Measurements from ENCODE around the gene HIBADH. TPM values are rescaled to one million over a fixed set of nuclear protein-coding genes. Genes with fewer than 3 reads are reported as not detected.

Gene HIBADH
- total and polyA plus RNA-seq, 10 of the 15 experiments (the other 5 are each of a cell fraction or from before 2014, with no cell fraction given), result 8.7 to 36.1 (median 18.6) TPM

DNA sequence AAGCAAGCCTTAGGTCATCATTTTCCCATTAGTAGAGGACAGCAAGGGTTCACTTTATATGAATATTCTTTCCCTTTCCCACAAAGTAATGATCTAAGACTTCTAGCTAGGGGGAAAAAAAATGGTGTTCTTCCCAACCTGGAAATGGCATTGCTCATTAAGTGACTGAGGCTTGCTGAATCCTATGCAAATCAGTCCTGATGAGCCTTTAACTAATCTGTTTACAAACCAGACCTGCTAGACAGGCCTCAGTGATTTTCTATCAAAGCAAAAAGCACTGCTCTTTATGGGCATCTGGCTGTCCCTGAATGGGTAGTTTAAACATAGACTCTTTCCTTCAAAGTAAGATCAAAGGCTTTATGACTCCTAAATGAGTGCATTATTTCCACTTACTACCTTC, 146.3 kb downstream of the HIBADH start:
- no peaks in the 10 kb centered on the region for H3K79me2 ChIP-seq (ENCODE audit: control insufficient read depth, insufficient read depth, low read length)
- no peak overlapping the region for H3K4me2 ChIP-seq (ENCODE audit: control insufficient read depth, insufficient read depth)
- no TSS peak for BruUV-seq (replicated peaks)
- ChIA-PET CTCF (no interaction called here), SMC1A (ENCODE audit: uncharacterized antibody, unreplicated experiment) (no interaction called here), RAD21 (ENCODE audit: unreplicated experiment) (no interaction called here), POLR2A (no interaction called here)
- H3K9me3 ChIP-seq (replicated peaks; ENCODE audit: control insufficient read depth, insufficient read depth, low read length), result no peaks in the 10 kb centered on the region
- H3K9ac ChIP-seq (ENCODE audit: control insufficient read depth, insufficient read depth, low read length), result no peak overlapping the region
- no peak overlapping the region for H3K27ac ChIP-seq (ENCODE audit: control insufficient read depth, insufficient read depth)
- FAIRE-seq, result no peak
- TF ChIP-seq, protein P1, sequence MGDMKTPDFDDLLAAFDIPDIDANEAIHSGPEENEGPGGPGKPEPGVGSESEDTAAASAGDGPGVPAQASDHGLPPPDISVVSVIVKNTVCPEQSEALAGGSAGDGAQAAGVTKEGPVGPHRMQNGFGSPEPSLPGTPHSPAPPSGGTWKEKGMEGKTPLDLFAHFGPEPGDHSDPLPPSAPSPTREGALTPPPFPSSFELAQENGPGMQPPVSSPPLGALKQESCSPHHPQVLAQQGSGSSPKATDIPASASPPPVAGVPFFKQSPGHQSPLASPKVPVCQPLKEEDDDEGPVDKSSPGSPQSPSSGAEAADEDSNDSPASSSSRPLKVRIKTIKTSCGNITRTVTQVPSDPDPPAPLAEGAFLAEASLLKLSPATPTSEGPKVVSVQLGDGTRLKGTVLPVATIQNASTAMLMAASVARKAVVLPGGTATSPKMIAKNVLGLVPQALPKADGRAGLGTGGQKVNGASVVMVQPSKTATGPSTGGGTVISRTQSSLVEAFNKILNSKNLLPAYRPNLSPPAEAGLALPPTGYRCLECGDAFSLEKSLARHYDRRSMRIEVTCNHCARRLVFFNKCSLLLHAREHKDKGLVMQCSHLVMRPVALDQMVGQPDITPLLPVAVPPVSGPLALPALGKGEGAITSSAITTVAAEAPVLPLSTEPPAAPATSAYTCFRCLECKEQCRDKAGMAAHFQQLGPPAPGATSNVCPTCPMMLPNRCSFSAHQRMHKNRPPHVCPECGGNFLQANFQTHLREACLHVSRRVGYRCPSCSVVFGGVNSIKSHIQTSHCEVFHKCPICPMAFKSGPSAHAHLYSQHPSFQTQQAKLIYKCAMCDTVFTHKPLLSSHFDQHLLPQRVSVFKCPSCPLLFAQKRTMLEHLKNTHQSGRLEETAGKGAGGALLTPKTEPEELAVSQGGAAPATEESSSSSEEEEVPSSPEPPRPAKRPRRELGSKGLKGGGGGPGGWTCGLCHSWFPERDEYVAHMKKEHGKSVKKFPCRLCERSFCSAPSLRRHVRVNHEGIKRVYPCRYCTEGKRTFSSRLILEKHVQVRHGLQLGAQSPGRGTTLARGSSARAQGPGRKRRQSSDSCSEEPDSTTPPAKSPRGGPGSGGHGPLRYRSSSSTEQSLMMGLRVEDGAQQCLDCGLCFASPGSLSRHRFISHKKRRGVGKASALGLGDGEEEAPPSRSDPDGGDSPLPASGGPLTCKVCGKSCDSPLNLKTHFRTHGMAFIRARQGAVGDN (IDR thresholded peaks at IDR 0.05), result no peak
- no peak for TF ChIP-seq ZZZ3 (IDR thresholded peaks at IDR 0.05; ENCODE audit: control insufficient read depth, insufficient read length, low read depth)
- no peak for TF ChIP-seq CBX3 (IDR thresholded peaks at IDR 0.05; ENCODE audit: borderline replicate concordance, low read depth)
- TF ChIP-seq ZBED1 (IDR thresholded peaks at IDR 0.05; ENCODE audit: borderline replicate concordance), result no peak
- TF ChIP-seq TARDBP (IDR thresholded peaks at IDR 0.05; ENCODE audit: borderline replicate concordance), result no peak
- TF ChIP-seq SPI1 (IDR thresholded peaks at IDR 0.05; ENCODE audit: borderline replicate concordance, insufficient read depth, low read depth, low read length), result no peak
- no peak for TF ChIP-seq CHD4 (IDR thresholded peaks at IDR 0.05)
- TF ChIP-seq MEF2A (IDR thresholded peaks at IDR 0.05; ENCODE audit: insufficient read depth, low read depth, low read length), result no peak
- no peak for TF ChIP-seq JUND (IDR thresholded peaks at IDR 0.05; ENCODE audit: low read depth, low read length)
- in situ Hi-C loops (cut with MboI), result no loop called here
- no peak overlapping the region for H3K4me3 ChIP-seq
- DNase-seq (ENCODE audit: low read depth, low spot score), result no peak
- no peak overlapping the region for H2AFZ ChIP-seq (ENCODE audit: control insufficient read depth, low read depth, low read length)
- no peak for ATAC-seq
- no peaks in the 10 kb centered on the region for H4K20me1 ChIP-seq (ENCODE audit: control insufficient read depth, insufficient read depth)
- H3K36me3 ChIP-seq (ENCODE audit: control insufficient read depth in 2 of 2, insufficient read depth in 2 of 2, low read length in 1 of 2), result no peaks in the 10 kb centered on the region
- no peaks in the 10 kb centered on the region for H3K27me3 ChIP-seq (replicated peaks in 1 of 2; ENCODE audit: control insufficient read depth in 2 of 2, insufficient read depth in 2 of 2, low read length in 1 of 2)
- intact Hi-C loops (cut with micrococcal nuclease; ENCODE audit: unreplicated experiment), result no loop called here
- no peaks in the 10 kb centered on the region for H3K4me1 ChIP-seq (ENCODE audit: control insufficient read depth, insufficient read depth, low read length)
